OCI-LY7 (cell line): ENCODE results near the gene RTN4RL2. TPM values are rescaled to one million over a fixed set of nuclear protein-coding genes. Genes with fewer than 3 reads are reported as not detected.

ENCODE experiments used
- BruUV-seq: library from RNA; stranded (reverse); fragments of 400-500 nt; replicated peaks from 2 replicates; lab custom pipeline; 2021; lab: Mats Ljungman, UMichigan
- CTCF ChIA-PET: fragments of 300-600 bp; sonication (Branson Sonifier 250); formaldehyde crosslinking; loops from one replicate; lab custom pipeline; 2022; ENCODE audit warnings: antibody characterized with exemption; ENCODE audit not compliant: unreplicated experiment; lab: Charles Lee
- POLR2A ChIA-PET: fragments of 300-600 bp; sonication (Branson Sonifier 250); formaldehyde crosslinking; loops from one replicate; lab custom pipeline; 2022; ENCODE audit warnings: antibody characterized with exemption; lab: Charles Lee
- DNase-seq: peaks from one replicate; pipeline ENCODE4 v3.0.0-alpha.2; 2015; ENCODE audit warnings: low spot score
- H2AFZ ChIP-seq: fragments of 200-600 bp; sonication (generic), shearing (Covaris generic); 2 replicates; pipeline ENCODE4 v1.6.1; 2014; ENCODE audit warnings: mild to moderate bottlenecking, antibody characterized with exemption, low read length, moderate library complexity
- H3K27ac ChIP-seq: fragments of 200-600 bp; sonication (generic); 2 replicates; pipeline ENCODE4 v1.5.1; 2014; ENCODE audit warnings: mixed run types, low read depth, mild to moderate bottlenecking, moderate library complexity, low read length, inconsistent platforms; ENCODE audit not compliant: poor library complexity, severe bottlenecking
- H3K36me3 ChIP-seq: fragments of 200-600 bp; sonication (generic); 2 replicates; pipeline ENCODE4 v1.6.1; 2014; ENCODE audit warnings: mild to moderate bottlenecking, antibody characterized with exemption, low read length, moderate library complexity, mixed read lengths; ENCODE audit not compliant: insufficient read depth
- H3K4me1 ChIP-seq: fragments of 200-600 bp; sonication (generic); 2 replicates; pipeline ENCODE4 v1.5.1; 2014; ENCODE audit warnings: mild to moderate bottlenecking, low read length; ENCODE audit not compliant: insufficient read depth, poor library complexity, severe bottlenecking
- H3K4me2 ChIP-seq: fragments of 200-600 bp; sonication (generic); 2 replicates; pipeline ENCODE4 v1.6.1; 2014; ENCODE audit warnings: mild to moderate bottlenecking, low read length
- H3K4me3 ChIP-seq: fragments of 200-600 bp; sonication (generic); 2 replicates; pipeline ENCODE4 v1.5.1; 2014; ENCODE audit warnings: mild to moderate bottlenecking, low read depth, low read length; ENCODE audit not compliant: poor library complexity, severe bottlenecking
- H3K79me2 ChIP-seq: fragments of 200-600 bp; sonication (generic); 2 replicates; pipeline ENCODE4 v1.6.1; 2016; ENCODE audit warnings: low read depth, mild to moderate bottlenecking, low read length, moderate library complexity, mixed read lengths; ENCODE audit not compliant: insufficient read depth
- H3K9me2 ChIP-seq: fragments of 200-600 bp; sonication (generic); 2 replicates; pipeline ENCODE4 v1.6.1; 2016; ENCODE audit warnings: mild to moderate bottlenecking, low read length, mixed read lengths; ENCODE audit not compliant: insufficient read depth
- H3K9me3 ChIP-seq: fragments of 200-600 bp; sonication (generic); 2 replicates; pipeline ENCODE4 v1.6.1; 2014; ENCODE audit warnings: mild to moderate bottlenecking, mixed run types, low read length, mixed read lengths
- H4K20me1 ChIP-seq: fragments of 200-600 bp; sonication (generic); 2 replicates; pipeline ENCODE4 v1.6.1; 2014; ENCODE audit warnings: mild to moderate bottlenecking, antibody characterized with exemption, low read length, moderate library complexity, mixed read lengths; ENCODE audit not compliant: insufficient read depth
- EZH2phosphoT487 ChIP-seq: fragments of 200-600 bp; sonication (generic); IDR thresholded peaks from 2 replicates; pipeline ENCODE4 v1.6.1; 2018; ENCODE audit warnings: low read depth, borderline replicate concordance, mild to moderate bottlenecking, mixed run types, antibody characterized with exemption, low read length, moderate library complexity, mixed read lengths
- intact Hi-C: fragments of 100-400 bp; cut with micrococcal nuclease; formaldehyde crosslinking; loops from one replicate; pipeline ENCODE4 v1.10.0; 2022; ENCODE audit not compliant: unreplicated experiment
- total RNA-seq, 2 experiments: library from RNA; depleted of rRNA in 1 of 2; stranded (reverse); fragments of >200 nt in 1 of 2; shearing (Covaris generic) in 1 of 2; gene quantifications; 2 replicates each; pipeline ENCODE4 v1.2.3, GENCODE V29; 2014 to 2022
- TF ChIP-seq, protein P1 (sequence below): fragments of 200-600 bp; sonication (generic); conservative IDR thresholded peaks from 2 replicates; pipeline ENCODE4 v1.5.1; 2014; ENCODE audit warnings: mild to moderate bottlenecking, antibody characterized with exemption, low read length, moderate library complexity, mixed read lengths

Gene RTN4RL2
- total RNA-seq, 2 experiments from 2014 or later = 0.25 to 4.2 TPM

- Histone ChIP-seq H3K36me3 (no peaks in the 10 kb centered on the region), H3K27ac (no peak overlapping the region), H3K4me2 (peak overlapping the region; percentile 10; the same call in 1 of the 2 replicates), H3K4me1 (peaks cover 27% of the 10 kb centered on the region), H3K79me2 (no peaks in the 10 kb centered on the region), H3K9me2 (no peaks in the 10 kb centered on the region), H2AFZ (no peak overlapping the region), H4K20me1 (no peaks in the 10 kb centered on the region), H3K9me3 (no peaks in the 10 kb centered on the region), H3K4me3 (no peak overlapping the region)
- ChIA-PET CTCF (interaction anchor here (0.6 to 2.7 kb wide), 12 partner anchors 17 to 290 kb away, joined by 3 to 20 read pairs (median 5); partner anchors contain the start of genes SLC43A3 and TIMM10), POLR2A (interaction anchor here (0.6 to 1.9 kb wide), 5 partner anchors 11 to 1215 kb away, joined by 3 to 8 read pairs (median 3); no protein-coding TSS in a partner anchor)
- peak; percentile 74 for DNase-seq
- intact Hi-C loops = loop anchor here (1.0 to 5.0 kb wide), 5 partner anchors 70 to 344 kb away; partner anchors contain the start of gene UBE2L6
- TF ChIP-seq EZH2phosphoT487 = no peak
- TF ChIP-seq, protein P1, sequence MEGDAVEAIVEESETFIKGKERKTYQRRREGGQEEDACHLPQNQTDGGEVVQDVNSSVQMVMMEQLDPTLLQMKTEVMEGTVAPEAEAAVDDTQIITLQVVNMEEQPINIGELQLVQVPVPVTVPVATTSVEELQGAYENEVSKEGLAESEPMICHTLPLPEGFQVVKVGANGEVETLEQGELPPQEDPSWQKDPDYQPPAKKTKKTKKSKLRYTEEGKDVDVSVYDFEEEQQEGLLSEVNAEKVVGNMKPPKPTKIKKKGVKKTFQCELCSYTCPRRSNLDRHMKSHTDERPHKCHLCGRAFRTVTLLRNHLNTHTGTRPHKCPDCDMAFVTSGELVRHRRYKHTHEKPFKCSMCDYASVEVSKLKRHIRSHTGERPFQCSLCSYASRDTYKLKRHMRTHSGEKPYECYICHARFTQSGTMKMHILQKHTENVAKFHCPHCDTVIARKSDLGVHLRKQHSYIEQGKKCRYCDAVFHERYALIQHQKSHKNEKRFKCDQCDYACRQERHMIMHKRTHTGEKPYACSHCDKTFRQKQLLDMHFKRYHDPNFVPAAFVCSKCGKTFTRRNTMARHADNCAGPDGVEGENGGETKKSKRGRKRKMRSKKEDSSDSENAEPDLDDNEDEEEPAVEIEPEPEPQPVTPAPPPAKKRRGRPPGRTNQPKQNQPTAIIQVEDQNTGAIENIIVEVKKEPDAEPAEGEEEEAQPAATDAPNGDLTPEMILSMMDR = peak; percentile 92
- BruUV-seq = no TSS peak
Observed at GRCh38 chr11:57456960-57457642, 3.2 kb upstream of the RTN4RL2 start.

DNA sequence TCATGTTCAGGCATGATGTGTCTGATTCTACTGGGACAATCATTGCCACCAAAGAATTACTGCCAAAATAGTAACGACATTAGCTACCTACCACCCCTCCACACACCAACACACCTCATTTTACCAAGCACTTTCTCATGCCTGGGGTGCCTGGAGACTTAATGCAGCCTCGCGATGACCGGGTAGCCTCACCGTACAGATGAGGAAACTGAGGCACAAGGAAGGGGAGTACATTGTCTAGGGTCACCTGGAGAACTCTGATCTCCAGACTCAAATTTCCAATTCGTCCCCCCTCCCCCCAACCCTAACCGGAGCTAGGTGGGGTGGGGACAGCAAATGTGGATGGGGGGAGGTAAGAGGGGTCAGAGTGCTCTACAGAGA lies 2.7 kb upstream of the RTN4RL2 start:
- intact Hi-C loops = loop anchor here (1.0 to 5.0 kb wide), 5 partner anchors 70 to 343 kb away; partner anchors contain the start of gene UBE2L6
- no peaks in the 10 kb centered on the region for H3K36me3 ChIP-seq
- no peaks in the 10 kb centered on the region for H4K20me1 ChIP-seq
- H3K4me2 ChIP-seq = peak overlapping the region; percentile 10; the same call in 1 of the 2 replicates
- no peaks in the 10 kb centered on the region for H3K9me2 ChIP-seq
- no peak overlapping the region for H2AFZ ChIP-seq
- H3K79me2 ChIP-seq = no peaks in the 10 kb centered on the region
- ChIA-PET POLR2A (interaction anchor here (0.6 to 1.9 kb wide), 6 partner anchors 11 to 1215 kb away, joined by 3 to 8 read pairs (median 4); no protein-coding TSS in a partner anchor), CTCF (interaction anchor here (0.6 to 2.7 kb wide), 11 partner anchors 24 to 187 kb away, joined by 3 to 20 read pairs (median 4); partner anchors contain the start of gene TIMM10)
- H3K27ac ChIP-seq = no peak overlapping the region
- no TSS peak for BruUV-seq
- H3K4me3 ChIP-seq = no peak overlapping the region
- H3K4me1 ChIP-seq = peaks cover 27% of the 10 kb centered on the region
- no peaks in the 10 kb centered on the region for H3K9me3 ChIP-seq
- no peak for DNase-seq
- TF ChIP-seq, protein P1 = peak; percentile 57
- no peak for TF ChIP-seq EZH2phosphoT487
